ENCODE data around the gene CELF2. TPM values are rescaled to one million over a fixed set of nuclear protein-coding genes. Genes with fewer than 3 reads are reported as not detected.

The CELF2 gene
- polyA plus RNA-seq, 2 donors = 2.2 to 4.0 TPM

- Histone ChIP-seq H3K4me3 (ENCODE audit: low read depth in 1 of 2, low read length in 2 of 2) (no peak overlapping the region), H3K4me1 (ENCODE audit: control insufficient read depth in 2 of 2, insufficient read depth in 2 of 2, low read length in 1 of 2) (no peaks in the 10 kb centered on the region), H3K27me3 (ENCODE audit: control insufficient read depth in 1 of 2, insufficient read depth in 2 of 2, low read length in 2 of 2) (no peaks in the 10 kb centered on the region), H3K36me3 (ENCODE audit: control insufficient read depth in 2 of 2, insufficient read depth in 2 of 2, low read length in 1 of 2) (peaks cover 0 to 10% of the 10 kb centered on the region in 2 donors), H3K9me3 (ENCODE audit: control insufficient read depth in 2 of 2, insufficient read depth in 1 of 2, low read depth in 1 of 2, low read length in 1 of 2) (no peaks in the 10 kb centered on the region), H3K27ac (ENCODE audit: low read depth in 2 of 2, low read length in 1 of 2) (no peak overlapping the region)
- WGBS, 2 donors = 92 to 95% methylated on average over 26 of the region's 26 CpGs
Observed at GRCh38 chr10:11318826-11319598, 301.3 kb downstream of the CELF2 start.

- Histone ChIP-seq H3K9me3 (ENCODE audit: control insufficient read depth in 2 of 2, insufficient read depth in 1 of 2, low read depth in 1 of 2, low read length in 1 of 2) (no peaks in the 10 kb centered on the region), H3K4me1 (ENCODE audit: control insufficient read depth in 2 of 2, insufficient read depth in 2 of 2, low read length in 1 of 2) (no peaks in the 10 kb centered on the region), H3K4me3 (ENCODE audit: low read depth in 1 of 2, low read length in 2 of 2) (no peak overlapping the region), H3K27me3 (ENCODE audit: control insufficient read depth in 1 of 2, insufficient read depth in 2 of 2, low read length in 2 of 2) (no peaks in the 10 kb centered on the region), H3K27ac (ENCODE audit: low read depth in 2 of 2, low read length in 1 of 2) (no peak overlapping the region), H3K36me3 (ENCODE audit: control insufficient read depth in 2 of 2, insufficient read depth in 2 of 2, low read length in 1 of 2) (peaks cover 0 to 10% of the 10 kb centered on the region in 2 donors)
- WGBS, 2 donors = 80 to 83% methylated on average over 11 of the region's 11 CpGs
Observed at GRCh38 chr10:11319990-11320602, 302.4 kb downstream of the CELF2 start.

GRCh38 chr10:11320809-11321520 is 303.3 kb downstream of the CELF2 start:
- H3K9me3 ChIP-seq (ENCODE audit: control insufficient read depth in 2 of 2, insufficient read depth in 1 of 2, low read depth in 1 of 2, low read length in 1 of 2) = no peaks in the 10 kb centered on the region
- WGBS, 2 donors = 90 to 92% methylated on average over 17 of the region's 17 CpGs
- peaks cover 2 to 8% of the 10 kb centered on the region in 2 donors for H3K36me3 ChIP-seq (ENCODE audit: control insufficient read depth in 2 of 2, insufficient read depth in 2 of 2, low read length in 1 of 2)

GRCh38 chr10:11322698-11323097 is 305.0 kb downstream of the CELF2 start:
- no peaks in the 10 kb centered on the region for H3K9me3 ChIP-seq (ENCODE audit: control insufficient read depth in 2 of 2, insufficient read depth in 1 of 2, low read depth in 1 of 2, low read length in 1 of 2)
- H3K27ac ChIP-seq (ENCODE audit: low read depth in 2 of 2, low read length in 1 of 2) = no peak overlapping the region
- no peaks in the 10 kb centered on the region for H3K27me3 ChIP-seq (ENCODE audit: control insufficient read depth in 1 of 2, insufficient read depth in 2 of 2, low read length in 2 of 2)
- WGBS, 2 donors = 84 to 90% methylated on average over 1 of the region's 1 CpG
- no peaks in the 10 kb centered on the region for H3K4me1 ChIP-seq (ENCODE audit: control insufficient read depth in 2 of 2, insufficient read depth in 2 of 2, low read length in 1 of 2)
- H3K36me3 ChIP-seq (ENCODE audit: control insufficient read depth in 2 of 2, insufficient read depth in 2 of 2, low read length in 1 of 2) = peaks cover 2 to 10% of the 10 kb centered on the region in 2 donors
- H3K4me3 ChIP-seq (ENCODE audit: low read depth in 1 of 2, low read length in 2 of 2) = no peak overlapping the region

More at GRCh38 chr10:11320809-11321520, 303.3 kb downstream of the CELF2 start:
- H3K4me1 ChIP-seq (ENCODE audit: control insufficient read depth in 2 of 2, insufficient read depth in 2 of 2, low read length in 1 of 2) = no peaks in the 10 kb centered on the region
- no peaks in the 10 kb centered on the region for H3K27me3 ChIP-seq (ENCODE audit: control insufficient read depth in 1 of 2, insufficient read depth in 2 of 2, low read length in 2 of 2)
- no peak overlapping the region for H3K4me3 ChIP-seq (ENCODE audit: low read depth in 1 of 2, low read length in 2 of 2)
- H3K27ac ChIP-seq (ENCODE audit: low read depth in 2 of 2, low read length in 1 of 2) = no peak overlapping the region

GRCh38 chr10:11324761-11325321 is 307.2 kb downstream of the CELF2 start:
- 90 to 94% methylated on average over 11 of the region's 11 CpGs for WGBS, 2 donors
- H3K27me3 ChIP-seq (ENCODE audit: control insufficient read depth in 1 of 2, insufficient read depth in 2 of 2, low read length in 2 of 2) = no peaks in the 10 kb centered on the region
- H3K9me3 ChIP-seq (ENCODE audit: control insufficient read depth in 2 of 2, insufficient read depth in 1 of 2, low read depth in 1 of 2, low read length in 1 of 2) = no peaks in the 10 kb centered on the region
- peaks cover 2 to 5% of the 10 kb centered on the region in 2 donors for H3K4me1 ChIP-seq (ENCODE audit: control insufficient read depth in 2 of 2, insufficient read depth in 2 of 2, low read length in 1 of 2)
- no peak overlapping the region for H3K4me3 ChIP-seq (ENCODE audit: low read depth in 1 of 2, low read length in 2 of 2)
- H3K36me3 ChIP-seq (ENCODE audit: control insufficient read depth in 2 of 2, insufficient read depth in 2 of 2, low read length in 1 of 2) = peaks cover 2 to 5% of the 10 kb centered on the region in 2 donors
- no peak overlapping the region for H3K27ac ChIP-seq (ENCODE audit: low read depth in 2 of 2, low read length in 1 of 2)

- H3K36me3 ChIP-seq (ENCODE audit: control insufficient read depth in 2 of 2, insufficient read depth in 2 of 2, low read length in 1 of 2) = peaks cover 2 to 5% of the 10 kb centered on the region in 2 donors
- H3K4me3 ChIP-seq (ENCODE audit: low read depth in 1 of 2, low read length in 2 of 2) = no peak overlapping the region
- H3K9me3 ChIP-seq (ENCODE audit: control insufficient read depth in 2 of 2, insufficient read depth in 1 of 2, low read depth in 1 of 2, low read length in 1 of 2) = no peaks in the 10 kb centered on the region
- H3K27me3 ChIP-seq (ENCODE audit: control insufficient read depth in 1 of 2, insufficient read depth in 2 of 2, low read length in 2 of 2) = no peaks in the 10 kb centered on the region
- H3K4me1 ChIP-seq (ENCODE audit: control insufficient read depth in 2 of 2, insufficient read depth in 2 of 2, low read length in 1 of 2) = peaks cover 2 to 5% of the 10 kb centered on the region in 2 donors
- no peak overlapping the region for H3K27ac ChIP-seq (ENCODE audit: low read depth in 2 of 2, low read length in 1 of 2)
- 76 to 78% methylated on average over 2 of the region's 2 CpGs for WGBS, 2 donors
Observed at GRCh38 chr10:11325817-11326216, 308.1 kb downstream of the CELF2 start.

GRCh38 chr10:11326241-11326640 is 308.6 kb downstream of the CELF2 start:
- Histone ChIP-seq H3K9me3 (ENCODE audit: control insufficient read depth in 2 of 2, insufficient read depth in 1 of 2, low read depth in 1 of 2, low read length in 1 of 2) (no peaks in the 10 kb centered on the region), H3K36me3 (ENCODE audit: control insufficient read depth in 2 of 2, insufficient read depth in 2 of 2, low read length in 1 of 2) (peaks cover 2 to 3% of the 10 kb centered on the region in 2 donors), H3K4me1 (ENCODE audit: control insufficient read depth in 2 of 2, insufficient read depth in 2 of 2, low read length in 1 of 2) (peaks cover 2 to 5% of the 10 kb centered on the region in 2 donors), H3K27ac (ENCODE audit: low read depth in 2 of 2, low read length in 1 of 2) (no peak overlapping the region), H3K4me3 (ENCODE audit: low read depth in 1 of 2, low read length in 2 of 2) (no peak overlapping the region), H3K27me3 (ENCODE audit: control insufficient read depth in 1 of 2, insufficient read depth in 2 of 2, low read length in 2 of 2) (no peaks in the 10 kb centered on the region)
- WGBS, 2 donors = 94 to 95% methylated on average over 12 of the region's 12 CpGs

- Histone ChIP-seq H3K9me3 (ENCODE audit: control insufficient read depth in 2 of 2, insufficient read depth in 1 of 2, low read depth in 1 of 2, low read length in 1 of 2) (no peaks in the 10 kb centered on the region), H3K27me3 (ENCODE audit: control insufficient read depth in 1 of 2, insufficient read depth in 2 of 2, low read length in 2 of 2) (no peaks in the 10 kb centered on the region), H3K36me3 (ENCODE audit: control insufficient read depth in 2 of 2, insufficient read depth in 2 of 2, low read length in 1 of 2) (peaks cover 2% of the 10 kb centered on the region in 2 donors), H3K4me1 (ENCODE audit: control insufficient read depth in 2 of 2, insufficient read depth in 2 of 2, low read length in 1 of 2) (peaks cover 2 to 5% of the 10 kb centered on the region in 2 donors), H3K27ac (ENCODE audit: low read depth in 2 of 2, low read length in 1 of 2) (no peak overlapping the region), H3K4me3 (ENCODE audit: low read depth in 1 of 2, low read length in 2 of 2) (no peak overlapping the region)
- 78 to 87% methylated on average over 11 of the region's 11 CpGs for WGBS, 2 donors
Observed at GRCh38 chr10:11326913-11327616, 309.4 kb downstream of the CELF2 start.
